ENCODE data around the gene LPGAT1. TPM values are rescaled to one million over a fixed set of nuclear protein-coding genes. Genes with fewer than 3 reads are reported as not detected.

The LPGAT1 gene
- total and polyA plus RNA-seq, 12 donors: 5.9 to 36.6 (median 26.4) TPM

- TF ChIP-seq, protein P1, sequence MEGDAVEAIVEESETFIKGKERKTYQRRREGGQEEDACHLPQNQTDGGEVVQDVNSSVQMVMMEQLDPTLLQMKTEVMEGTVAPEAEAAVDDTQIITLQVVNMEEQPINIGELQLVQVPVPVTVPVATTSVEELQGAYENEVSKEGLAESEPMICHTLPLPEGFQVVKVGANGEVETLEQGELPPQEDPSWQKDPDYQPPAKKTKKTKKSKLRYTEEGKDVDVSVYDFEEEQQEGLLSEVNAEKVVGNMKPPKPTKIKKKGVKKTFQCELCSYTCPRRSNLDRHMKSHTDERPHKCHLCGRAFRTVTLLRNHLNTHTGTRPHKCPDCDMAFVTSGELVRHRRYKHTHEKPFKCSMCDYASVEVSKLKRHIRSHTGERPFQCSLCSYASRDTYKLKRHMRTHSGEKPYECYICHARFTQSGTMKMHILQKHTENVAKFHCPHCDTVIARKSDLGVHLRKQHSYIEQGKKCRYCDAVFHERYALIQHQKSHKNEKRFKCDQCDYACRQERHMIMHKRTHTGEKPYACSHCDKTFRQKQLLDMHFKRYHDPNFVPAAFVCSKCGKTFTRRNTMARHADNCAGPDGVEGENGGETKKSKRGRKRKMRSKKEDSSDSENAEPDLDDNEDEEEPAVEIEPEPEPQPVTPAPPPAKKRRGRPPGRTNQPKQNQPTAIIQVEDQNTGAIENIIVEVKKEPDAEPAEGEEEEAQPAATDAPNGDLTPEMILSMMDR (IDR thresholded peaks at IDR 0.05): no peak
- DNase-seq (no peak), ATAC-seq (no peak)
- 71 to 72% methylated on average over 4 of the region's 4 CpGs for WGBS, 2 donors
- Histone ChIP-seq H3K27ac (no peak overlapping the region), H3K4me3 (no peak overlapping the region), H3K4me1 (peaks cover 0 to 6% (median 0%) of the 10 kb centered on the region in 9 donors), H3K27me3 (no peaks in the 10 kb centered on the region), H3K36me3 (no peaks in the 10 kb centered on the region), H3K9me3 (no peaks in the 10 kb centered on the region)
- intact Hi-C loops (cut with DNase I): loop anchor here in 1 of 10 donors (10.0 kb wide), 1 partner anchor 236 kb away; no protein-coding TSS in a partner anchor
These were observed 121.6 kb downstream of the LPGAT1 start for GRCh38 chr1:211708926-211709325.

DNA sequence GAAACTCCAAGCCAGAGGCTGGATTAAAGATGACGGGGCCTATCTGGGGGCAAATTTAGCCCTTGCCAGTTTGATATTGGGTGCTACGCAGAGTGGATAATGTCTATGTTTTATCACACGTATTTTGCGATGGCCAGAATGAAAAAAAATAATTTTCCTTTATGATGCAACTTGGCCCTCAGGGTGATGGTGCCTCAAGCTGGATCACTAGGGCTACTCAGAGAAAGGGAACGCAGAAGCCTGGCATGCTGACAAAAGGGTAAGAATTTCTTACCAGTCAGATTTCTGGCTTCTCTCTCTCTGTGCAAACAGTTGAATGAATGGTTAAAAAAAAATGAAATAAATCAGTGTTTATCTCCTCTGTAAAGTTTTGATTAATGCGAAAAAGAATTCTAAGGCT lies 122.6 kb downstream of the LPGAT1 start:
- no peaks in the 10 kb centered on the region for H3K27me3 ChIP-seq
- no peak for DNase-seq
- H3K36me3 ChIP-seq: no peaks in the 10 kb centered on the region
- no peak overlapping the region for H3K27ac ChIP-seq
- WGBS, 2 donors: 93 to 94% methylated on average over 6 of the region's 6 CpGs
- H3K4me3 ChIP-seq: no peak overlapping the region
- TF ChIP-seq, protein P1 (IDR thresholded peaks at IDR 0.05): no peak
- H3K9me3 ChIP-seq: no peaks in the 10 kb centered on the region
- ATAC-seq: no peak
- H3K4me1 ChIP-seq: peaks cover 0 to 6% (median 0%) of the 10 kb centered on the region in 9 donors
- intact Hi-C loops (cut with DNase I): loop anchor here in 1 of 10 donors (10.0 kb wide), 1 partner anchor 237 kb away; no protein-coding TSS in a partner anchor

DNA sequence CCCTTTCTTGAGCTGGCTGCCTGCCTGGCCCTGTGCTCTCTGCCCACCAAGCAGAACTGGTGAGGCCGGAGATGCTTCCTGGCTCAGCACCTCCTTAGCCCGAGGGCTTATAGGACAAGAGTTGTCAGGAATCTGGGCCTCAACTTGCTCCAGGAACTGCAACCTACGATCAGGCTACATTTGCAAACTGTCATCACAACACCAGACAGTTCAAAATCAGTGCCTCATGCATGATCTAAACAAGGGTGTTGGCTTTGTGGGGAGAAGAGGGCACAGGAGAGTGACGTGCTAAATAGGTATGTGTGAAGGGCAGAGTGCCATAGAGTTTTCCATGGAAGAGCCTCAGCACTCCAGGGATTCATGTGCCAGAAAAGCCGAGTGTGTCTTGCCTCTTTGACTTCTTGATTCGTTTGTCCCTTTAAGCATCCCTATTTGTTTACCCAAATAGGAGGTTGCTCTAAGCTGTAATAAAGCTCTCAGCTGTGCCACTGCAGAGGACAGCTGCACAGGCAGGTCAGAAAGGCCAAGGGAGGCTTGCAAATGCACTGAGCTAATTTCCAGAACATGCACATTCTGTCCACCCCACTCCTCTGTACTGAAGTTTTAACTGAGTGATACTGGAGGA lies 125.0 kb downstream of the LPGAT1 start:
- H3K4me3 ChIP-seq: no peak overlapping the region
- TF ChIP-seq, protein P1 (IDR thresholded peaks at IDR 0.05): no peak
- no peak for DNase-seq
- peaks cover 0 to 6% (median 0%) of the 10 kb centered on the region in 9 donors for H3K4me1 ChIP-seq
- peak in 4 of 8 donors; percentile 35 to 61 (median 60) for ATAC-seq
- 50 to 59% methylated on average over 6 of the region's 6 CpGs for WGBS, 2 donors
- no peaks in the 10 kb centered on the region for H3K9me3 ChIP-seq
- H3K36me3 ChIP-seq: no peaks in the 10 kb centered on the region
- no peak overlapping the region for H3K27ac ChIP-seq
- no peaks in the 10 kb centered on the region for H3K27me3 ChIP-seq
- intact Hi-C loops (cut with DNase I): loop anchor here in 1 of 10 donors (10.0 kb wide), 1 partner anchor 239 kb away; no protein-coding TSS in a partner anchor

- Histone ChIP-seq H3K9me3 (no peaks in the 10 kb centered on the region), H3K27me3 (no peaks in the 10 kb centered on the region), H3K4me1 (peaks cover 0 to 6% (median 0%) of the 10 kb centered on the region in 9 donors), H3K4me3 (no peak overlapping the region), H3K27ac (no peak overlapping the region), H3K36me3 (no peaks in the 10 kb centered on the region)
- ATAC-seq (no peak), DNase-seq (no peak)
- intact Hi-C loops (cut with DNase I): loop anchor here in 1 of 10 donors (10.0 kb wide), 1 partner anchor 240 kb away; no protein-coding TSS in a partner anchor
- TF ChIP-seq, protein P1 (IDR thresholded peaks at IDR 0.05): no peak
- WGBS, 2 donors: 87 to 93% methylated on average over 3 of the region's 3 CpGs
These were observed 126.0 kb downstream of the LPGAT1 start for GRCh38 chr1:211704543-211704942.
